HepG2 (cell line): ENCODE results near the gene ALDH4A1. TPM values are rescaled to one million over a fixed set of nuclear protein-coding genes. Genes with fewer than 3 reads are reported as not detected.
A peak's percentile ranks its signal among the peaks of the same experiment; 100 is the strongest.

Experiments
- ATF3 ChIP-seq: sonication (generic); formaldehyde crosslinking; IDR thresholded peaks from 2 replicates; pipeline ENCODE4 v1.4.0; 2020; ENCODE audit warnings: missing genetic modification reagents
- CBFB ChIP-seq: sonication (generic); formaldehyde crosslinking; IDR thresholded peaks from 2 replicates; pipeline ENCODE4 v1.4.0; 2020; ENCODE audit warnings: missing genetic modification reagents
- FLYWCH1 ChIP-seq: sonication (generic); formaldehyde crosslinking; IDR thresholded peaks from 2 replicates; pipeline ENCODE4 v1.8.1; 2023; ENCODE audit warnings: mild to moderate bottlenecking, missing genetic modification reagents
- HOMEZ ChIP-seq: IDR thresholded peaks from 2 replicates; pipeline ENCODE4 v1.6.1; 2016; ENCODE audit warnings: low read depth
- MZF1 ChIP-seq: sonication (generic); formaldehyde crosslinking; IDR thresholded peaks from 2 replicates; pipeline ENCODE4 v1.8.1; 2023; ENCODE audit warnings: mild to moderate bottlenecking, missing genetic modification reagents, borderline replicate concordance
- NKX3-1 ChIP-seq: sonication (generic); formaldehyde crosslinking; IDR thresholded peaks from 2 replicates; pipeline ENCODE4 v1.5.0; 2020; ENCODE audit warnings: missing genetic modification reagents
- POLR2AphosphoS5 ChIP-seq: IDR thresholded peaks from 2 replicates; pipeline ENCODE4 v1.6.1; 2012; ENCODE audit warnings: low read depth, low read length
- RELA ChIP-seq: sonication (generic); formaldehyde crosslinking; IDR thresholded peaks from 2 replicates; pipeline ENCODE4 v1.4.0; 2020; ENCODE audit warnings: missing genetic modification reagents
- TCF7L2 ChIP-seq: IDR thresholded peaks from 2 replicates; pipeline ENCODE4 v1.6.1; 2011; ENCODE audit warnings: mild to moderate bottlenecking, low read depth, low read length, moderate library complexity
- TRIM24 ChIP-seq: sonication (generic); formaldehyde crosslinking; IDR thresholded peaks from 2 replicates; pipeline ENCODE4 v1.8.0; 2022; ENCODE audit warnings: mild to moderate bottlenecking, missing genetic modification reagents
- ZFY ChIP-seq: sonication (generic); formaldehyde crosslinking; IDR thresholded peaks from 2 replicates; pipeline ENCODE4 v1.4.0; 2020; ENCODE audit warnings: missing genetic modification reagents
- ZNF160 ChIP-seq: sonication (generic); formaldehyde crosslinking; IDR thresholded peaks from 2 replicates; pipeline ENCODE4 v1.8.0; 2022; ENCODE audit warnings: mild to moderate bottlenecking, inconsistent platforms, missing genetic modification reagents
- ZNF354B ChIP-seq: sonication (generic); formaldehyde crosslinking; IDR thresholded peaks from 2 replicates; pipeline ENCODE4 v1.8.0; 2022; ENCODE audit warnings: mild to moderate bottlenecking, missing genetic modification reagents
- ZNF512 ChIP-seq: sonication (generic); formaldehyde crosslinking; IDR thresholded peaks from 2 replicates; pipeline ENCODE4 v1.4.0; 2020; ENCODE audit warnings: mild to moderate bottlenecking, missing genetic modification reagents
- ZNF704 ChIP-seq: sonication (generic); formaldehyde crosslinking; IDR thresholded peaks from 2 replicates; pipeline ENCODE4 v1.8.1; 2023; ENCODE audit warnings: mild to moderate bottlenecking, inconsistent platforms, moderate library complexity, missing genetic modification reagents, borderline replicate concordance
- ZNF850 ChIP-seq: sonication (generic); formaldehyde crosslinking; conservative IDR thresholded peaks from 2 replicates; pipeline ENCODE4 v1.9.0; 2021; ENCODE audit warnings: mild to moderate bottlenecking, missing genetic modification reagents
- polyA plus RNA-seq, 8 experiments: library from polyadenylated mRNA; depleted of rRNA in 3 of 8; stranded (reverse) in 7 of 8; unstranded in 1 of 8; fragments of >200 nt; fragmentation: Illumina TruSeq in 4 of 8; extraction: Trizol in 4 of 8; gene quantifications; 2 replicates each; pipeline versions ENCODE4 v1.2.1 to v1.2.3, GENCODE V29; 2011 to 2016; ENCODE audit warnings: low read depth in 4 of 8, missing spikeins in 1 of 8, mixed read lengths in 1 of 8; ENCODE audit not compliant: insufficient read depth in 1 of 8
- total RNA-seq, 5 experiments: library from RNA; depleted of rRNA; stranded (reverse); fragments of >200 nt; fragmentation: Illumina TruSeq; extraction: Trizol; gene quantifications; 2 replicates each; pipeline ENCODE4 v1.2.3, GENCODE V29; 2016; ENCODE audit warnings: low read depth in 1 of 5
- TF ChIP-seq, protein P1 (sequence below): sonication (generic); formaldehyde crosslinking; IDR thresholded peaks from 2 replicates; pipeline ENCODE4 v1.4.0; 2020; ENCODE audit warnings: missing genetic modification reagents
- TF ChIP-seq, protein P2 (sequence below): sonication (generic); IDR thresholded peaks from 2 replicates; pipeline ENCODE4 v1.6.1; 2016; ENCODE audit warnings: low read depth, borderline replicate concordance
- TF ChIP-seq, protein P3 (sequence below): sonication (generic); formaldehyde crosslinking; IDR thresholded peaks from 2 replicates; pipeline ENCODE4 v1.5.0; 2020; ENCODE audit warnings: mild to moderate bottlenecking, missing genetic modification reagents
- TF ChIP-seq, protein P4 (sequence below): sonication (generic); formaldehyde crosslinking; IDR thresholded peaks from 2 replicates; pipeline ENCODE4 v1.8.0; 2022; ENCODE audit warnings: missing genetic modification reagents, mild to moderate bottlenecking, borderline replicate concordance

Gene ALDH4A1
- total and polyA plus RNA-seq, 2 of the 13 experiments (the other 11 are each of a cell fraction or from before 2014, with no cell fraction given): 76.4 to 240 TPM

DNA sequence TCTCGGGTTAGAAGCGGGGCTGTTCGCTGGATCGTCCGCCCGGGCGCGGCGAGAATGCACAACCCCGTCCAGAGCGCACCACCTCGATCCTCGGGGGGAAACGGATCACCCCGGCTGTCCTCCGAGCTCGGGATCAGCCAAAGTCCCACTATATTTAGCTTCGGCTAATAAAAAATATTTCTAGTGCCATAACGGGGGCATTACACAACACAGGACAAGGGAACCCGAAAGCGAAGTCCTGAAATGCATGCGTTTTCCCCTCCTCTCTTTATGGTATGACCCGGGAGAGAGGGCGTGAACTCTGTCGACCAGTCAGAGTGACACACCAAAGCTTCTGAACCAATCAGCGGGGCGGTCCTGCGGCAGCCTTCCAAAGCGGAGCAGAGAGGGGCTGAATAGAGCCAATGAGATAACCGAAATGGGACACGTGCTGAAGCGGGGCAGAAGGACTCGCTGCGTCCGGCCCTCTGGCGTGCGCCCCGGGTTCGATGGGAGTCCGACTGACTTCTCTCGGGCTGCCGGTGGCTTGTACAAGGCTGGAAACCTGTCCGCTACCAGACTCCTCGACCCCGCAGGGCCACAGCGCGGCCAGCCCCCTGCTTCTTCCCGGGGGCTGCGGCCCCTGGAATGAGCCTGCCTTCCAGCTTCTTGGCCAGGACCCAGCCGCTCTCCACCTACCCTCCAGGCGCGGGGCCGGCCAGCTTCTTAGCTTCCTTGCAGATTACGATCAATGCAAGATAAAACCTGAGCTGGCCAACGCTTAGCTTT lies at the start of gene ALDH4A1 (continued):
- TF ChIP-seq ZNF704 (peak; percentile 39; the same call in 1 of the 2 replicates), ZNF512 (CRISPR knock-in tag) (no peak), MZF1 (CRISPR knock-in tag) (no peak), ZFY (CRISPR knock-in tag) (peak; percentile 53; the same call in 1 of the 2 replicates), ZNF354B (CRISPR knock-in tag) (no peak), TCF7L2 (no peak), RELA (CRISPR knock-in tag) (no peak), ATF3 (CRISPR knock-in tag) (0 out of 2 replicates have a peak, but pooled peaks have one; percentile 4), TRIM24 (no peak), FLYWCH1 (CRISPR knock-in tag) (no peak), POLR2AphosphoS5 (peak; percentile 35; the same call in 1 of the 2 replicates), ZNF160 (peak; percentile 51; the same call in 1 of the 2 replicates), ZNF850 (CRISPR knock-in tag) (no peak), HOMEZ (no peak), NKX3-1 (CRISPR knock-in tag) (no peak), CBFB (peak; percentile 42; the same call in 1 of the 2 replicates)
- TF ChIP-seq, protein P1, sequence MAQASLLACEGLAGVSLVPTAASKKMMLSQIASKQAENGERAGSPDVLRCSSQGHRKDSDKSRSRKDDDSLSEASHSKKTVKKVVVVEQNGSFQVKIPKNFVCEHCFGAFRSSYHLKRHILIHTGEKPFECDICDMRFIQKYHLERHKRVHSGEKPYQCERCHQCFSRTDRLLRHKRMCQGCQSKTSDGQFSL: no peak
- TF ChIP-seq, protein P2, sequence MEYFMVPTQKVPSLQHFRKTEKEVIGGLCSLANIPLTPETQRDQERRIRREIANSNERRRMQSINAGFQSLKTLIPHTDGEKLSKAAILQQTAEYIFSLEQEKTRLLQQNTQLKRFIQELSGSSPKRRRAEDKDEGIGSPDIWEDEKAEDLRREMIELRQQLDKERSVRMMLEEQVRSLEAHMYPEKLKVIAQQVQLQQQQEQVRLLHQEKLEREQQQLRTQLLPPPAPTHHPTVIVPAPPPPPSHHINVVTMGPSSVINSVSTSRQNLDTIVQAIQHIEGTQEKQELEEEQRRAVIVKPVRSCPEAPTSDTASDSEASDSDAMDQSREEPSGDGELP: no peak
- TF ChIP-seq, protein P3, sequence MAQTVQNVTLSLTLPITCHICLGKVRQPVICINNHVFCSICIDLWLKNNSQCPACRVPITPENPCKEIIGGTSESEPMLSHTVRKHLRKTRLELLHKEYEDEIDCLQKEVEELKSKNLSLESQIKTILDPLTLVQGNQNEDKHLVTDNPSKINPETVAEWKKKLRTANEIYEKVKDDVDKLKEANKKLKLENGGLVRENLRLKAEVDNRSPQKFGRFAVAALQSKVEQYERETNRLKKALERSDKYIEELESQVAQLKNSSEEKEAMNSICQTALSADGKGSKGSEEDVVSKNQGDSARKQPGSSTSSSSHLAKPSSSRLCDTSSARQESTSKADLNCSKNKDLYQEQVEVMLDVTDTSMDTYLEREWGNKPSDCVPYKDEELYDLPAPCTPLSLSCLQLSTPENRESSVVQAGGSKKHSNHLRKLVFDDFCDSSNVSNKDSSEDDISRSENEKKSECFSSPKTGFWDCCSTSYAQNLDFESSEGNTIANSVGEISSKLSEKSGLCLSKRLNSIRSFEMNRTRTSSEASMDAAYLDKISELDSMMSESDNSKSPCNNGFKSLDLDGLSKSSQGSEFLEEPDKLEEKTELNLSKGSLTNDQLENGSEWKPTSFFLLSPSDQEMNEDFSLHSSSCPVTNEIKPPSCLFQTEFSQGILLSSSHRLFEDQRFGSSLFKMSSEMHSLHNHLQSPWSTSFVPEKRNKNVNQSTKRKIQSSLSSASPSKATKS: no peak
- TF ChIP-seq, protein P4, sequence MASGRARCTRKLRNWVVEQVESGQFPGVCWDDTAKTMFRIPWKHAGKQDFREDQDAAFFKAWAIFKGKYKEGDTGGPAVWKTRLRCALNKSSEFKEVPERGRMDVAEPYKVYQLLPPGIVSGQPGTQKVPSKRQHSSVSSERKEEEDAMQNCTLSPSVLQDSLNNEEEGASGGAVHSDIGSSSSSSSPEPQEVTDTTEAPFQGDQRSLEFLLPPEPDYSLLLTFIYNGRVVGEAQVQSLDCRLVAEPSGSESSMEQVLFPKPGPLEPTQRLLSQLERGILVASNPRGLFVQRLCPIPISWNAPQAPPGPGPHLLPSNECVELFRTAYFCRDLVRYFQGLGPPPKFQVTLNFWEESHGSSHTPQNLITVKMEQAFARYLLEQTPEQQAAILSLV (CRISPR knock-in tag): 0 out of 2 replicates have a peak, but pooled peaks have one; percentile 51
